H1 (cell line): ENCODE results near the gene NEO1. TPM values are rescaled to one million over a fixed set of nuclear protein-coding genes. Genes with fewer than 3 reads are reported as not detected.
"Not testable (repeated sequence)": the region's sequence is repeated elsewhere in the genome, so short reads cannot be mapped to it uniquely, and the experiment has no call there.

Experiments
- CTCF ChIA-PET: fragments of 300-600 bp; sonication (Branson Sonifier 250); formaldehyde crosslinking; loops from one replicate; lab custom pipeline; 2021; ENCODE audit not compliant: partially characterized antibody; lab: Charles Lee
- POLR2A ChIA-PET: fragments of 300-600 bp; sonication (Branson Sonifier 250); formaldehyde crosslinking; loops from one replicate; lab custom pipeline; 2021; ENCODE audit warnings: inconsistent platforms; ENCODE audit not compliant: partially characterized antibody; lab: Charles Lee
- DNase-seq, 2 experiments: peaks; one replicate each; pipeline versions ENCODE4 v3.0.0 to v3.0.0-alpha.2; 2010 to 2022; ENCODE audit warnings: low spot score in 2 of 2, low read depth in 1 of 2, mixed read lengths in 1 of 2
- FAIRE-seq: peaks from 2 replicates; lab custom pipeline; 2011; peaks lifted over from hg19 to GRCh38; lab: Jason Lieb, UNC
- H2AFZ ChIP-seq: 2 replicates; pipeline ENCODE4 v1.8.1; 2012; ENCODE audit warnings: low read length, inconsistent platforms
- H2AK5ac ChIP-seq: 2 replicates; pipeline ENCODE4 v1.6.1; 2013; ENCODE audit warnings: low read depth, low read length
- H2BK120ac ChIP-seq: replicated peaks from 2 replicates; pipeline ENCODE3; 2013; ENCODE audit warnings: low read depth, low read length, inconsistent platforms
- H2BK12ac ChIP-seq: 2 replicates; pipeline ENCODE4 v1.6.1; 2013; ENCODE audit warnings: low read depth, low read length
- H2BK15ac ChIP-seq: 2 replicates; pipeline ENCODE4 v1.6.1; 2013; ENCODE audit warnings: low read length
- H2BK20ac ChIP-seq: 2 replicates; pipeline ENCODE4 v1.6.1; 2013; ENCODE audit warnings: low read length
- H2BK5ac ChIP-seq: 2 replicates; pipeline ENCODE4 v1.6.1; 2013; ENCODE audit warnings: low read depth, low read length
- H3K14ac ChIP-seq: 2 replicates; pipeline ENCODE4 v1.6.1; 2013; ENCODE audit warnings: inconsistent platforms; ENCODE audit not compliant: insufficient read length
- H3K18ac ChIP-seq: 2 replicates; pipeline ENCODE4 v1.6.1; 2013; ENCODE audit warnings: low read length; ENCODE audit errors: extremely low read depth
- H3K23ac ChIP-seq: 2 replicates; pipeline ENCODE4 v1.6.1; 2013; ENCODE audit warnings: inconsistent platforms; ENCODE audit not compliant: insufficient read length
- H3K23me2 ChIP-seq: 2 replicates; pipeline ENCODE4 v1.6.1; 2013; ENCODE audit warnings: low read depth, low read length
- H3K27ac ChIP-seq: 2 replicates; pipeline ENCODE4 v1.6.1; 2011; ENCODE audit warnings: low read depth, low read length, inconsistent platforms
- H3K27me3 ChIP-seq, 4 experiments: replicated peaks in 1 of 4; 1 replicate in 1 of 4; 2 replicates in 3 of 4; pipeline versions ENCODE4 v1.6.1 to v1.8.1; 2011 to 2013; ENCODE audit warnings: low read length in 3 of 4, mild to moderate bottlenecking in 3 of 4, inconsistent platforms in 2 of 4, mixed read lengths in 2 of 4, moderate library complexity in 1 of 4; ENCODE audit not compliant: control insufficient read depth in 3 of 4, insufficient read depth in 3 of 4; ENCODE audit errors: extremely low read depth in 1 of 4
- H3K36me3 ChIP-seq, 4 experiments: 2 replicates each; pipeline versions ENCODE4 v1.6.1 to v1.8.1; 2011 to 2013; ENCODE audit warnings: mild to moderate bottlenecking in 4 of 4, low read length in 3 of 4, moderate library complexity in 2 of 4, control low read depth in 1 of 4, inconsistent platforms in 1 of 4; ENCODE audit not compliant: insufficient read depth in 4 of 4, control insufficient read depth in 2 of 4
- H3K4ac ChIP-seq: replicated peaks from 2 replicates; pipeline ENCODE3; 2013; ENCODE audit warnings: low read length, low read depth, mixed read lengths, inconsistent platforms; ENCODE audit not compliant: insufficient read length
- H3K4me1 ChIP-seq, 4 experiments: replicated peaks in 1 of 4; 1 replicate in 1 of 4; 2 replicates in 3 of 4; pipeline versions ENCODE4 v1.6.1 to v1.8.1; 2011 to 2013; ENCODE audit warnings: low read length in 3 of 4, inconsistent platforms in 2 of 4, mixed read lengths in 1 of 4; ENCODE audit not compliant: insufficient read depth in 4 of 4, control insufficient read depth in 3 of 4
- H3K4me2 ChIP-seq, 2 experiments: 2 replicates each; pipeline versions ENCODE4 v1.6.1 to v1.8.1; 2011 to 2013; ENCODE audit warnings: low read depth in 2 of 2, low read length in 2 of 2, control low read depth in 1 of 2, inconsistent platforms in 1 of 2, mild to moderate bottlenecking in 1 of 2; ENCODE audit not compliant: insufficient read depth in 1 of 2
- H3K4me3 ChIP-seq, 4 experiments: fragments of 200-600, 300-600 bp in 1 of 4; sonication (generic), shearing (Covaris generic), sonication (Bioruptor Twin) in 1 of 4; 2 replicates each; pipeline versions ENCODE4 v1.5.1 to v1.8.1; 2011 to 2016; ENCODE audit warnings: low read length in 4 of 4, low read depth in 3 of 4, control low read depth in 2 of 4, inconsistent platforms in 2 of 4, mild to moderate bottlenecking in 2 of 4, mixed read lengths in 1 of 4, moderate library complexity in 1 of 4; ENCODE audit not compliant: insufficient read depth in 2 of 4; ENCODE audit errors: extremely low read depth in 1 of 4
- H3K56ac ChIP-seq: replicated peaks from 2 replicates; pipeline ENCODE3; 2013; ENCODE audit warnings: low read depth, mild to moderate bottlenecking, mixed read lengths, low read length, inconsistent platforms; ENCODE audit not compliant: insufficient read length
- H3K79me1 ChIP-seq: 2 replicates; pipeline ENCODE4 v1.6.1; 2013; ENCODE audit warnings: low read depth, low read length, control low read depth
- H3K79me2 ChIP-seq, 2 experiments: 2 replicates each; pipeline versions ENCODE4 v1.6.1 to v1.8.1; 2012 to 2013; ENCODE audit warnings: low read length in 2 of 2, mild to moderate bottlenecking in 2 of 2, inconsistent platforms in 1 of 2; ENCODE audit not compliant: insufficient read depth in 2 of 2, control insufficient read depth in 1 of 2
- H3K9ac ChIP-seq, 4 experiments: replicated peaks in 1 of 4; 1 replicate in 1 of 4; 2 replicates in 3 of 4; pipeline versions ENCODE4 v1.6.1 to v1.8.1; 2011 to 2013; ENCODE audit warnings: low read depth in 3 of 4, low read length in 3 of 4, control low read depth in 2 of 4, mild to moderate bottlenecking in 2 of 4, moderate library complexity in 2 of 4, inconsistent platforms in 1 of 4; ENCODE audit errors: extremely low read depth in 1 of 4
- H3K9me3 ChIP-seq, 2 experiments: 2 replicates each; pipeline versions ENCODE4 v1.6.1 to v1.8.1; 2012 to 2013; ENCODE audit warnings: mild to moderate bottlenecking in 2 of 2, moderate library complexity in 2 of 2, control low read depth in 1 of 2, inconsistent platforms in 1 of 2, low read depth in 1 of 2, low read length in 1 of 2, mixed read lengths in 1 of 2; ENCODE audit not compliant: insufficient read depth in 2 of 2
- H4K20me1 ChIP-seq, 2 experiments: replicated peaks in 1 of 2; 2 replicates each; pipeline versions ENCODE3 to v1.8.1; 2011 to 2013; ENCODE audit warnings: inconsistent platforms in 2 of 2, low read length in 2 of 2, mild to moderate bottlenecking in 1 of 2; ENCODE audit not compliant: insufficient read depth in 2 of 2, control insufficient read depth in 1 of 2
- H4K5ac ChIP-seq: 2 replicates; pipeline ENCODE4 v1.6.1; 2013; ENCODE audit warnings: low read length, low read depth, mixed read lengths, inconsistent platforms; ENCODE audit not compliant: insufficient read length
- H4K8ac ChIP-seq: 2 replicates; pipeline ENCODE4 v1.8.0; 2013; ENCODE audit warnings: mild to moderate bottlenecking, moderate library complexity, low read length, inconsistent platforms; ENCODE audit not compliant: insufficient read depth; ENCODE audit errors: extremely low read depth
- H4K91ac ChIP-seq: replicated peaks from 2 replicates; pipeline ENCODE3; 2013; ENCODE audit warnings: low read length, mixed read lengths, inconsistent platforms; ENCODE audit not compliant: insufficient read length
- WGBS, 2 experiments: shearing (Covaris generic) in 1 of 2; methylation state at CpG; one replicate each; pipeline versions ENCODE4 v1.1.6 to v1.1.7; 2013 to 2015; ENCODE audit warnings: low lambda C conversion rate in 2 of 2, mixed read lengths in 2 of 2, inconsistent platforms in 1 of 2, low coverage in 1 of 2, missing lambda C conversion rate in 1 of 2; ENCODE audit not compliant: insufficient replicate concordance in 2 of 2, insufficient coverage in 1 of 2, insufficient read length in 1 of 2; ENCODE audit errors: extremely low coverage in 1 of 2, missing lambda C conversion rate in 1 of 2; 5-methylcytosine and 5-hydroxymethylcytosine counted together
- polyA plus RNA-seq, 7 experiments: library from polyadenylated mRNA; depleted of rRNA in 3 of 7; stranded (reverse) in 5 of 7; unstranded in 2 of 7; fragments of >200 nt in 5 of 7; fragments of 200-250 nt in 2 of 7; gene quantifications; 1 replicate in 5 of 7; 2 replicates in 1 of 7; 4 replicates in 1 of 7; pipeline versions ENCODE4 v1.2.1 to v1.2.3, GENCODE V29; 2011 to 2013; ENCODE audit warnings: missing spikeins in 2 of 7, mixed read lengths in 2 of 7
- total RNA-seq: library from RNA; stranded (reverse); fragmentation: NEBNext Ultra II Directional; extraction: Animal tissue kit (Norgen Biotek cat#: 25700); gene quantifications from 2 replicates; pipeline ENCODE4 v1.2.1, GENCODE V29; 2021

NEO1 gene
- total and polyA plus RNA-seq, 2 of the 8 experiments (the other 6 are each of a cell fraction or from before 2014, with no cell fraction given) = 36.0 to 51.0 TPM

- H2BK120ac ChIP-seq, H3K23me2 ChIP-seq, H2AFZ ChIP-seq, H2BK5ac ChIP-seq, H2AK5ac ChIP-seq, H3K9me3 ChIP-seq, H4K8ac ChIP-seq, H3K4me2 ChIP-seq, H3K4ac ChIP-seq, H3K18ac ChIP-seq, CTCF ChIA-PET, H4K20me1 ChIP-seq, H2BK12ac ChIP-seq, FAIRE-seq, H2BK20ac ChIP-seq, H4K5ac ChIP-seq, H3K23ac ChIP-seq, H3K27ac ChIP-seq, POLR2A ChIA-PET, H3K14ac ChIP-seq, H4K91ac ChIP-seq, H2BK15ac ChIP-seq, H3K79me1 ChIP-seq, H3K79me2 ChIP-seq, H3K4me3 ChIP-seq, H3K9ac ChIP-seq, H3K27me3 ChIP-seq, H3K56ac ChIP-seq, H3K4me1 ChIP-seq, DNase-seq: not testable (repeated sequence)
- WGBS, 2 experiments = 92% methylated on average over 11 of the region's 11 CpGs; no CpG with 5 or more reads in 1 of the 2 experiments
- H3K36me3 ChIP-seq = peaks cover 12 to 38% (median 21%) of the 10 kb centered on the region in 4 experiments; a peak in 7 of 8 replicates
These were observed 248.0 kb downstream of the NEO1 start for GRCh38 chr15:73300286-73300685.
